NOMO-1 treated with dmso at 0.1 percent for 144 hours (cell line): ENCODE data around the gene ATP13A2.
"Not testable (repeated sequence)": the region's sequence is repeated elsewhere in the genome, so short reads cannot be mapped to it uniquely, and the experiment has no call there.

ENCODE experiments used
- DNase-seq: peaks from one replicate; lab custom pipeline; 2025; ENCODE audit not compliant: unreplicated experiment; lab: John Stamatoyannopoulos, UW

The ATP13A2 gene

GRCh38 chr1:16979475-16980327 lies 32.0 kb downstream of the ATP13A2 start:
- DNase-seq, result no peak

GRCh38 chr1:16978567-16979474 lies 32.9 kb downstream of the ATP13A2 start:
- no peak for DNase-seq

- DNase-seq, result no peak
These were observed 33.6 kb downstream of the ATP13A2 start for GRCh38 chr1:16978139-16978538.

- DNase-seq, result no peak
These were observed 34.4 kb downstream of the ATP13A2 start for GRCh38 chr1:16977377-16977776.

- no peak for DNase-seq
These were observed 34.8 kb downstream of the ATP13A2 start for GRCh38 chr1:16976966-16977365.

- no peak for DNase-seq
These were observed 35.9 kb downstream of the ATP13A2 start for GRCh38 chr1:16975838-16976237.

GRCh38 chr1:16975211-16975610 lies 36.5 kb downstream of the ATP13A2 start:
- DNase-seq, result no peak

GRCh38 chr1:16973215-16973614 lies 38.5 kb downstream of the ATP13A2 start:
- no peak for DNase-seq

GRCh38 chr1:16972189-16972895 lies 39.4 kb downstream of the ATP13A2 start:
- DNase-seq, result no peak

- no peak for DNase-seq
These were observed 40.2 kb downstream of the ATP13A2 start for GRCh38 chr1:16971341-16972188.

- DNase-seq, result no peak
These were observed 41.4 kb downstream of the ATP13A2 start for GRCh38 chr1:16970132-16970910.

- DNase-seq, result no peak
These were observed 42.1 kb downstream of the ATP13A2 start for GRCh38 chr1:16969651-16970050.

GRCh38 chr1:16969057-16969611 lies 42.6 kb downstream of the ATP13A2 start:
- DNase-seq, result no peak

GRCh38 chr1:16968372-16968771 lies 43.4 kb downstream of the ATP13A2 start:
- no peak for DNase-seq

- DNase-seq, result no peak
These were observed 43.8 kb downstream of the ATP13A2 start for GRCh38 chr1:16967962-16968361.

GRCh38 chr1:16967095-16967575 lies 44.6 kb downstream of the ATP13A2 start:
- no peak for DNase-seq

GRCh38 chr1:16966282-16966681 lies 45.4 kb downstream of the ATP13A2 start:
- no peak for DNase-seq

- no peak for DNase-seq
These were observed 46.2 kb downstream of the ATP13A2 start for GRCh38 chr1:16965486-16966067.

GRCh38 chr1:16964169-16964568 lies 47.6 kb downstream of the ATP13A2 start:
- DNase-seq, result not testable (repeated sequence)
